Measurements from ENCODE around the gene IL24.
"Not testable (repeated sequence)": the region's sequence is repeated elsewhere in the genome, so short reads cannot be mapped to it uniquely, and the experiment has no call there.

Gene IL24, protein sequence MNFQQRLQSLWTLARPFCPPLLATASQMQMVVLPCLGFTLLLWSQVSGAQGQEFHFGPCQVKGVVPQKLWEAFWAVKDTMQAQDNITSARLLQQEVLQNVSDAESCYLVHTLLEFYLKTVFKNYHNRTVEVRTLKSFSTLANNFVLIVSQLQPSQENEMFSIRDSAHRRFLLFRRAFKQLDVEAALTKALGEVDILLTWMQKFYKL

DNA sequence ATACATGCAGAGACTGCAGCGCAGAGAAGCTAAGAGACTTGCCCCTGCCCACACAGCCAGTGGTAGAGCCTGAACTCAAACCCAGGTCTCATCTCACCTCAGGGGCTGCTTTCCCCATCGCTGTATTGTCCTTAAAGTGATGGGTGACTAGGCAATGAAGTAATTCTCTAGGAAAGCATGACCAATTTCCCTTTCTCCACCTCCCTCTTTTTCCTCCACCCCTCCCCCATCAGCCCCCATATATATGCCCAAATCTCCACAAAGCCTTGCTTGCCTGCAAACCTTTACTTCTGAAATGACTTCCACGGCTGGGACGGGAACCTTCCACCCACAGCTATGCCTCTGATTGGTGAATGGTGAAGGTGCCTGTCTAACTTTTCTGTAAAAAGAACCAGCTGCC lies at the start of gene IL24:
Gene IL24 (plus strand): TSS at position 269 of the 400 bp plus-strand sequence. CDS start 390 bp downstream, outside the sequence.
- TF ChIP-seq, protein P1, sequence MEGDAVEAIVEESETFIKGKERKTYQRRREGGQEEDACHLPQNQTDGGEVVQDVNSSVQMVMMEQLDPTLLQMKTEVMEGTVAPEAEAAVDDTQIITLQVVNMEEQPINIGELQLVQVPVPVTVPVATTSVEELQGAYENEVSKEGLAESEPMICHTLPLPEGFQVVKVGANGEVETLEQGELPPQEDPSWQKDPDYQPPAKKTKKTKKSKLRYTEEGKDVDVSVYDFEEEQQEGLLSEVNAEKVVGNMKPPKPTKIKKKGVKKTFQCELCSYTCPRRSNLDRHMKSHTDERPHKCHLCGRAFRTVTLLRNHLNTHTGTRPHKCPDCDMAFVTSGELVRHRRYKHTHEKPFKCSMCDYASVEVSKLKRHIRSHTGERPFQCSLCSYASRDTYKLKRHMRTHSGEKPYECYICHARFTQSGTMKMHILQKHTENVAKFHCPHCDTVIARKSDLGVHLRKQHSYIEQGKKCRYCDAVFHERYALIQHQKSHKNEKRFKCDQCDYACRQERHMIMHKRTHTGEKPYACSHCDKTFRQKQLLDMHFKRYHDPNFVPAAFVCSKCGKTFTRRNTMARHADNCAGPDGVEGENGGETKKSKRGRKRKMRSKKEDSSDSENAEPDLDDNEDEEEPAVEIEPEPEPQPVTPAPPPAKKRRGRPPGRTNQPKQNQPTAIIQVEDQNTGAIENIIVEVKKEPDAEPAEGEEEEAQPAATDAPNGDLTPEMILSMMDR (IDR thresholded peaks at IDR 0.05; ENCODE audit: borderline replicate concordance, insufficient read depth, low read depth, low read length) = no peak
- H3K4me3 ChIP-seq (ENCODE audit: low read depth, low read length) = no peak within 1 kb of the TSS

DNA sequence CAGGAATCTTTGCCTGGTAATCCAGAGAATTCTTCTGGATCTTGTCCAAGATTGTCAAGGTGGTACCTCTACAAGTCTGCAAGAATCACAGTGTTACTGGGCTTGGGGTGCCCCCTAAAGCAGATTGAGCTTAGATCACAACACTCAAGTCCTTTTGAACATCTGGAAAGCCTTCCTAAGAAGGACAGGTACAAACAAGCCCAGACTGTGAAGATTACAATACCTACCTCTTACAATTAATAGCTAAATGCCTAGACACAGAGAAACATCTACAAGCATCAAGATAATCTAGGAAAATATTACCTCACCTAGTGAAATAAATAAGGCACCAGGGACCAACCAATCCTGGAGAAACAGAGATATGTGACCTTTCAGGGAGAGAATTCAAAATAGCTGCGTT lies 49.3 kb upstream of the IL24 start:
- TF ChIP-seq, protein P1 (IDR thresholded peaks at IDR 0.05; ENCODE audit: borderline replicate concordance, insufficient read depth, low read depth, low read length) = no peak
- H3K4me3 ChIP-seq (ENCODE audit: low read depth, low read length) = no peak overlapping the region

DNA sequence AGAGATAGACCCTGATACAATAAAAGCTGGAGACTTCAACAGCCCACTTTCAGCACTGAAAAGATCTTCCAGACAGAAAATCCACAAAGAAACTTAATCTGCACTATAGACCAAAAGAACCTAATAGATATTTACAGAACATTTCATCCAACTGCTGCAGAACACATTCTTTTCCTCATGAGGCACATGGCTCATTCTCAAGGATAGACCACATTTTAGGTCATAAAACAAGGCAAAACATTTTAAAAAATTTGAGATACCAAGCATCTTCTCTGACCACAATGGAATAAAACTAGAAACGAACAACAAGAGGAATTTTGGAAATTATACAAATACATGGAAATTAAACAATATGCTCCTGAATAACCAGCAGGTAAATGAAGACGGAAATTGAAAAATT lies 46.8 kb upstream of the IL24 start:
- no peak overlapping the region for H3K4me3 ChIP-seq (ENCODE audit: low read depth, low read length)
- TF ChIP-seq, protein P1 (IDR thresholded peaks at IDR 0.05; ENCODE audit: borderline replicate concordance, insufficient read depth, low read depth, low read length) = no peak

DNA sequence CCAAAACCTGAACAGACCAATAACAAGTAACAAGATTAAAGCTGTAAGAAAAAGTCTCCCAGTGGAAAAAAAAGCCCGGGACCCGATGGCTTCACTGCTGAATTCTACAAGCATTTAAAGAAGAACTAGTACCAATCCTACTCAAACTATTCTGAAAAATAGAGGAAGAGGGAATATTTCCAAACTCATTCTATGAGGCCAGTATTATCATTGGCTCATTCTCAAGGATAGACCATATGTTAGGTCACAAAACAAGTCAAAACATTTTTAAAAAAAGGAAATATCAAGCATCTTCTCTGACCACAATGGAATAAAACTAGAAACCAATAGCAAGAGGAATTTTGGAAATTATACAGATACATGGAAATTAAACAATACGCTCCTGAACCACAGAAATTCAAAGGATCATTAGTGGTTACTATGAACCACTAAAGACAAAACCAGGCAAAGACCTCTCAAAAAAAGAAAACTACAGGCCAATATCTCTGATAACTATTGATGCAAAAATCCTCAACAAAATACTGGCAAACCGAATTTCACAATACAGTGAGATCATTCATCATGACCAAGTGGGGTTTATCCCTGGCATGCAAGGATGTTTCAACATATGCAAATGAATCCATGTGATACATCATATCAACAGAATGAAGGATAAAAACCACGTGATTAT lies 45.8 kb upstream of the IL24 start:
- TF ChIP-seq, protein P1 (IDR thresholded peaks at IDR 0.05; ENCODE audit: borderline replicate concordance, insufficient read depth, low read depth, low read length) = no peak
- no peak overlapping the region for H3K4me3 ChIP-seq (ENCODE audit: low read depth, low read length)

DNA sequence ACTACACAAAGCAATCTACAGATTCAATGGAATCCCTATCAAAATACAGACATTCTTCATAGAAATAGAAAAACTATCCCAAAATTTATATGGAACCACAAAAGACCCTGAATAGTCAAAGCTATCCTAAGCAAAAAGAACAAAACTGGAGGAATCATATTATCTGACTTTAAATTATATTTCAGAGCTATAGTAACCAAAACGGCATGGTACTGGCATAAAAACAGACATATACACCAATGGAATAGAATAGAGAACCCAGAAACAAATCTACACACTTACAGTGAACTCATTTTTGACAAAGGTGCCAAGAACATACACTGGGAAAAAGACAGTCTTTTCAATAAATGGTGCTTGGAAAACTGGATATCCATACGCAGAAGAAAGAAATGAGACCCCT lies 44.6 kb upstream of the IL24 start:
- H3K4me3 ChIP-seq (ENCODE audit: low read depth, low read length) = not testable (repeated sequence)

DNA sequence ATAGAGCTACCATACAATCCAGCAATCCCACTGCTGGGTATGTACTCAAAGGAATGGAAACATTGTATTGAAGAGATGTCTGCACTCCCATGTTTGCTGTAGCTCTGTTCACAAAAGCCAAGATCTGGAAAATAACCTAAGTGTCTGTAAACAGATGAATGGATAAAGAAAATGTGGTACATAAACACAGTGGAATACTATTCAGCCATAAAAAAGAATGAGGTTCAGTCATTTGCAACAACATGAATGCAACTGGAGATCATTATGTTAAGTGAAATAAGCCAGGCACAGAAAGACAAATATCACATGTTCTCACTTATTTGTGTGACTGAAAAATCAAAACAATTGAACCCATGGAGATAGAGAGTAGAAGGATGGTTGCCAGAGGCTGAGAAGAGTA lies 43.5 kb upstream of the IL24 start:
- H3K4me3 ChIP-seq (ENCODE audit: low read depth, low read length) = not testable (repeated sequence)

DNA sequence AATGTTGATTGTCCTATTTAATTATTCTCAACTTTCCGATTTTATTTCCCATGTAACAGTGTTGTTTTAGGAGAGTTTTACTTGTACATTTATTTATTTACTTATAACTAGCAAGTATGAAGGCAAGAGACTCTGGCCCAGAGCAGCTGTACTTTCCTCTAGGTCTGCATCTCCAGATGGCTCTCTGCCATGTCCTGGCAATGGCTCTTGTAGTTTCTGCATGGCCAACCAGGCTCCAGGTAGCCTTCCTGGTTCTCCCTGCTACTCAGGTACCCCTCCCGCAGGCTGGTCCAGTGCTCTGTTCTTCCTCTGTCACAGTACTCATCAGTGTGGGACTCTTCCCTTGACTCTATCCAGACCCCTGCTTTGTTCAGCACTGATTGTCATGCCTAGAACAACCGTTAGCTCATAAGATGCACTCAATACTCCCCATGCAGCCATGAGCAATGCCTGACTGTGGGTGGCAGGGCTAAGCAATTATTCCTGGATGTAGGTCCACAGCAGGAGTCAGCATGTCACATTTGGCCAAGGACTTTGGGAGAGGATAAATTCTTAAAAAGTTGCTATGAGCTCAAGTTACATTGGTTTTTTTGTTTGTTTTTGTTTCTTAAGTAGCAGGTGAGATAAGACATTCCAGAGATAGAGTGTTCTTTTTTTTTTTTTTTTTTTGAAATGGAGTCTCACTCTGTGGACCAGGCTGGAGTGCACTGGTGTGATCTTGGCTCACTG lies 42.7 kb upstream of the IL24 start:
- TF ChIP-seq, protein P1 (IDR thresholded peaks at IDR 0.05; ENCODE audit: borderline replicate concordance, insufficient read depth, low read depth, low read length) = no peak
- no peak overlapping the region for H3K4me3 ChIP-seq (ENCODE audit: low read depth, low read length)

DNA sequence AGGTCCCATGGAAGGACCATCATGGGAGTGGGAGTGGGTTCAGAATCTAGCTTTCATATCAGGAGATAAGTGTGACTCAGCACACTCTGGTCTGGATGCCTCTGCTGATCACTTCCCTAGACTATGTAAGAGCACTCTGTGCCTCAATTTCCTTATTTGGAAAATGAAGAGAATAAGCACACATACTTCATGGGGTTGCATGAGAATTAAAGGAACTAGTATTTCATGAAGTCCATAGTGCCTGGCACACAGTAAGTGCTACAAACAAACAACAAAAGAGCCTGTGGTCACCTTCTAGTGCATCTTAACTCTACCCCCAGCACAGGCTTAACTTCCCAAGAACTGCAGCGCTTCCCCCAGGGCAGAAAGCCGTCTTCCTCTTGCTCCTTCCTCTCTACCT lies 41.4 kb upstream of the IL24 start:
- TF ChIP-seq, protein P1 (IDR thresholded peaks at IDR 0.05; ENCODE audit: borderline replicate concordance, insufficient read depth, low read depth, low read length) = no peak
- no peak overlapping the region for H3K4me3 ChIP-seq (ENCODE audit: low read depth, low read length)

Measured in GM12875 (cell line).